Immature natural killer cell (primary cell): ENCODE measurements around the gene LAIR1. TPM values are rescaled to one million over a fixed set of nuclear protein-coding genes. Genes with fewer than 3 reads are reported as not detected.
A peak's percentile ranks its signal among the peaks of the same experiment; 100 is the strongest.
"Not testable (repeated sequence)": the region's sequence is repeated elsewhere in the genome, so short reads cannot be mapped to it uniquely, and the experiment has no call there.

ENCODE experiments used
- DNase-seq, 3 donors: peaks; one replicate each; pipeline ENCODE4 v3.0.0; 2022; ENCODE audit warnings: mixed read lengths in 1 of 3
- H3K27ac Mint-ChIP-seq, 6 donors: one replicate each; pipeline ENCODE4 v1.8.0; 2020; ENCODE audit warnings: mixed read lengths in 6 of 6, mild to moderate bottlenecking in 5 of 6, inconsistent platforms in 4 of 6, moderate library complexity in 3 of 6
- H3K27me3 Mint-ChIP-seq, 3 donors: one replicate each; pipeline ENCODE4 v1.8.0; 2020 to 2021; ENCODE audit warnings: low read depth in 3 of 3, mild to moderate bottlenecking in 3 of 3, mixed read lengths in 3 of 3, moderate library complexity in 3 of 3, inconsistent platforms in 1 of 3
- H3K36me3 Mint-ChIP-seq, 3 donors: one replicate each; pipeline ENCODE4 v1.8.0; 2020; ENCODE audit warnings: mixed read lengths in 3 of 3, inconsistent platforms in 2 of 3, mild to moderate bottlenecking in 2 of 3
- H3K4me1 Mint-ChIP-seq, 2 donors: one replicate each; pipeline ENCODE4 v1.8.0; 2020; ENCODE audit warnings: inconsistent platforms in 2 of 2, mild to moderate bottlenecking in 2 of 2, mixed read lengths in 2 of 2, moderate library complexity in 1 of 2
- H3K4me3 Mint-ChIP-seq, 5 donors: one replicate each; pipeline ENCODE4 v1.8.0; 2020; ENCODE audit warnings: mild to moderate bottlenecking in 5 of 5, mixed read lengths in 5 of 5, inconsistent platforms in 3 of 5, moderate library complexity in 3 of 5
- H3K9me3 Mint-ChIP-seq, 6 donors: one replicate each; pipeline ENCODE4 v1.8.0; 2020; ENCODE audit warnings: mild to moderate bottlenecking in 6 of 6, mixed read lengths in 6 of 6, inconsistent platforms in 4 of 6, moderate library complexity in 3 of 6
- polyA plus RNA-seq, 3 donors: library from polyadenylated mRNA; unstranded; fragments of 300-500 nt; fragmentation: Illumina TruSeq; gene quantifications; one replicate each; pipeline ENCODE4 v1.2.3, GENCODE V29; 2021

Gene LAIR1
- polyA plus RNA-seq, 3 donors from 2014 or later = 86.9 to 247 (median 126) TPM

DNA sequence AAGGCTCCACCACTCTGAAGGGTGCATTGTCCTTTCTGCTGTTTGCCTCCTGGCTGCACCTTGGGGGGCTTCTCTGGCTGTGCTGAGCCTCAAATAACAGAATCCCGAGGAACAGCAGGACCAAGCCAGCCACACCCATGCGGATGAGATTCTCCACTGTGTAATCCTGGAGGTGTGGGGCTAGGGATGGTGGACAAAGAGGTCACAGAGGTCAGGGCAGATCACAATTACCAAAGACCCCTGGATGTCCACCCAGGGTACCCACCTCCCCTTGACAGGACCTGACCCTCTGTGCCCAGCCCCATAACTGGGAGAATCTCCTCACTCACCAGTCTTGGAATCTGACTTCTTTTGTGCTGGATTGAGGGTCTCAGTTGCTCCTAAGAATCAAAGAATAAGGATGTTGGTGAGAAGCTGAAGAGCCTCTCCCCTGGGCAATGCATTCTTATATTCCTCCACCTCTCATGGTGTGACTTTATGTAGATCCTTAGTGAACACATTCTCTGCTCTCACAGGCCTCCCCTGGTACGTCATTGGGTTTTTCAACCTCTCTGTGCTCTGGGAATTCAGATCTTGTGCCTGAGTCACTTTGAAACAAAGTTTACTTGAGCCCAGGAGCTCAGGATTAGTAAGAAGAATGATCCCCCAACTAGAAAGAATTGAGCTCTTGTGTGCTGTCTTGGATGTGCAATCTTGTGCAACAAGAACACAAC lies 31.0 kb downstream of the LAIR1 start:
- H3K27ac Mint-ChIP-seq = no peak overlapping the region

DNA sequence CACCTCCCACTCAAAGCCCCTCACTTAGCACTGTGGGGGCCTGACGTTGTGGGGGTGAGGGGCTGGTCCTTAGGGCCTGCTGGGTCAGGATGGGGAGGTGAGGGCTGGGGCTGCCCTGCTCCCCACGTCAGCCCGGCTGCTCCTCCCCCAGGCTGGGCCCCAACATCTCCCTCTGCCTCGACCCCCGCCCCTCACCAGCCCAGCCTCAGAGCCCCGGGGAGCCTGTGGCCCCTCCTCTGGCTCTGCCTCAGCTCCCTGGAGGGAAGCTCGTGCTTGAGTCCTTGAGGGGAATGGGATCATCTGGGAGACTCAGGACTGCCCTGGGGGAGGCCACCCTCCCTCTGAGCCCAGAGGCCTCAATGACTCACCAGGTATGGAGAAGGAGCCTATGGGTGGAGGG lies 32.6 kb downstream of the LAIR1 start:
- no peaks in the 10 kb centered on the region for H3K36me3 Mint-ChIP-seq
- no peak overlapping the region for H3K4me3 Mint-ChIP-seq
- H3K27ac Mint-ChIP-seq = no peak overlapping the region
- no peaks in the 10 kb centered on the region for H3K9me3 Mint-ChIP-seq
- no peaks in the 10 kb centered on the region for H3K4me1 Mint-ChIP-seq
- H3K27me3 Mint-ChIP-seq = peaks cover 0 to 12% (median 2%) of the 10 kb centered on the region in 3 donors
- DNase-seq = no peak

More for the DNA sequence above, 31.0 kb downstream of the LAIR1 start:
- DNase-seq = no peak
- Mint-ChIP-seq H3K27me3 (peaks cover 0 to 12% (median 2%) of the 10 kb centered on the region in 3 donors), H3K4me1 (no peaks in the 10 kb centered on the region), H3K9me3 (no peaks in the 10 kb centered on the region), H3K4me3 (no peak overlapping the region), H3K36me3 (no peaks in the 10 kb centered on the region)

DNA sequence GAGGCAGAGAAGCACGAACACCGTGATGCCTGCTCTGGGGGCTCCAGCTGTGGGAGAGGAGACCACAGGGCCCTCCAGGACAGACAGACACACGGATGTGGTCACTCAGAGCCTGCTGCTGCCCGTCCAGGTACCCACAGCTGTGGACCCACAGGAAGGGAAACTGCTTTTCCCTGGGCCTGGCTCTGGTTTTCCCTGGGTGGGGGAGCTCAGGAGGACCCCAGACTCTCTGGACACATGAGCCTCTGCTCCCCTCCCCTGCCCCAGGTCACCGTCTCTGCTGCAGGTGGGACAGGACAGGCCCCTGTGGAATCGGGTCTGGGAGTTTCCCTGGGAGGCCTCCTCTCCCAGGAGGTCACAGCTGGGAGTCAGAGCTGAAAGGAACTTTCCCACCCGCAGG lies 33.1 kb downstream of the LAIR1 start:
- H3K9me3 Mint-ChIP-seq = no peaks in the 10 kb centered on the region
- no peak overlapping the region for H3K4me3 Mint-ChIP-seq
- no peaks in the 10 kb centered on the region for H3K36me3 Mint-ChIP-seq
- peaks cover 0 to 12% (median 2%) of the 10 kb centered on the region in 3 donors for H3K27me3 Mint-ChIP-seq
- no peaks in the 10 kb centered on the region for H3K4me1 Mint-ChIP-seq
- no peak for DNase-seq
- no peak overlapping the region for H3K27ac Mint-ChIP-seq

DNA sequence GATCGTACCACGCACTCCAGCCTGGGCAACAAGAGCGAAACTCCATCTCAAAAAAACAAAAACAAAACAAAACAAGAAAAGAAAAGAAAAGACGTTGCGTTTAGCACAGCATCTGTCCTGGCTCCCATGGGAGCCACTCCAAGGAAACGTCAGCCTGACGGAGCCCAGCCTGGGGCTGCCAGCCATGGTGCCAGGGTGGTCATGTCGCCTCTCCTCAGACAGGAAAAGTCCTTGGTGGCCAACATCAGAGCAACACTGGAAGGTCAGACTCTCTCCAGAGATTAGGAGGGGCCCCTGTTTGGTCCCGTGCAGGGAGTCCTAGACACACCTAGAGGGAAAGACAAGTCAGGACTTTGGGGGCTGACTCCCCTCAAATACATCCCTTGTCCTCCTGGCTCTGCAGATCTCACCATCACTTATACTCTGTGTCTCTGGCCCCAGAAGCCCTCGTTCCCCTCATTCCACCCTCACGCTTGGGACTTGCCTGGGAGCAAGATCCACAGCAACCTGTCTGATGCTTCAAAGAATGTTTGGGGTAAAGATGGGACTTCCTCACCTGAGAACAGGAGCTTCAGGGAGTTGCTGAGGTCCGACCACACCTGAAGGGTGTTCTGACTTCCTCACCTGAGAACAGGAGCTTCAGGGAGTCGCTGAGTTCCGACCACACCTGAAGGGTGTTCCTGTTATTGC lies 35.1 kb downstream of the LAIR1 start:
- no peaks in the 10 kb centered on the region for H3K36me3 Mint-ChIP-seq

DNA sequence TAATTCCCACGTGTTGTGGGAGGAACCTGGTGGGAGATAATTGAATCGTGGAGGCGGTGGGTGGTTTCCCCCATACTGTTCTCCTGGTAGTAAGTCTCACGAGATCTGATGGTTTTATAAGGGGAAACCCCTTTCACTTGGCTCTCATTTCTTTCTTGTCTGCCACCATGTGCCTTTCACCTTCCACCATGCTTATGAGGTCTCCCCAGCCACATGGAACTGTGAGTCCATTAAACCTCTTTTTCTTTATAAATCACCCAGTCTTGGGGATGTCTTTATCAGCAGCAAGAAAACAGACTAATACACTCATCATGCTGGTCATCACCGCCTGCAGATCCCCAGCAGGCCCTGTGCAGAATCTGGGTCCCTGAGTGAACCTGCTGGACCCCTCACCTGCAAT lies 36.0 kb downstream of the LAIR1 start:
- H3K27ac Mint-ChIP-seq = peak overlapping the region in 1 of 6 donors; percentile 50
- H3K4me1 Mint-ChIP-seq, H3K27me3 Mint-ChIP-seq, DNase-seq, H3K36me3 Mint-ChIP-seq, H3K9me3 Mint-ChIP-seq, H3K4me3 Mint-ChIP-seq: not testable (repeated sequence)

More for the DNA sequence above, 35.1 kb downstream of the LAIR1 start:
- no peaks in the 10 kb centered on the region for H3K4me1 Mint-ChIP-seq
- no peaks in the 10 kb centered on the region for H3K9me3 Mint-ChIP-seq
- DNase-seq = no peak
- H3K4me3 Mint-ChIP-seq = no peak overlapping the region
- H3K27ac Mint-ChIP-seq = no peak overlapping the region
- H3K27me3 Mint-ChIP-seq = peaks cover 0 to 5% (median 0%) of the 10 kb centered on the region in 3 donors

DNA sequence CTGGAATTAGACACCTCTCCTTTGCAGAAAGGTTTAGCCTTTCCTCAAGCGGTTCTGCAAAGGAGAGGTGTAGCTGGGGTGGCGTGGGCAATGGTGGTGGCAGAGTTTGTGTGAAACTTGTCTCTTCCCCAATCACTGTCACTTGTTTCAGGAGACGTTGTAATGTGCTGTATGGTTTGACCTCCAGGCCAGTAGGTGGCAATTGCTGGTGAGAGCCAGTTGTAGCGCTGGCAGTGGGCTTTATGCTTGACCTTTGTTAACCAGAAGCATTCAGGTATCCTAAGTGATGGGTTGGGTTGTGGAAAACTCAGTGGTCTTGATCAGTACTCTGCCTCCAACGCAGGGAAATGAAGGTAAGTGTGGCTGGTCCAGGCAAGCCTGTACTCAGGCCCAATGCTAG lies 39.1 kb downstream of the LAIR1 start:
- no peaks in the 10 kb centered on the region for H3K4me1 Mint-ChIP-seq
- no peak for DNase-seq
- H3K36me3 Mint-ChIP-seq = no peaks in the 10 kb centered on the region
- H3K27ac Mint-ChIP-seq = no peak overlapping the region
- no peaks in the 10 kb centered on the region for H3K9me3 Mint-ChIP-seq
- H3K27me3 Mint-ChIP-seq = peaks cover 2 to 8% (median 2%) of the 10 kb centered on the region in 3 donors
- no peak overlapping the region for H3K4me3 Mint-ChIP-seq

DNA sequence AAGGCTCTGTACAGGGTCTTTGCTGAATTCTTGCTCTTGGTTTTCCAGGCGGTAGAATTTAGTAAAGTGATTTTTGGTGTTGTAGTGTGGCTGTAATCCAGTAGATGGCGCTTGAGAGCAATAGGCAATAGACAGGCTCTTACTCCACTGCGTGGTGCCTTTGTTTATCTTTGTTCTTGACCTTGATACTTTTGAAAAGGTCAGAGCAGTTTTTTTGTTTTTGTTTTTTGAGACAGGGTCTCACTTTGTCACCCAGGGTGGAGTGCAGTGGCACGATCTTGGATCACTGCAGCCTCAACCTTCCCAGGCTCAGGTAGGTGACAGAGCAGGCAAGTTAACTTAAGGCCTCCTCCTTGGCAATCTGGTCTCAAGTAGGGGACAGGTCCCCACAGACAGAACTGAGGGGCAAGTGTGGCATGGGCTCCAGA lies 39.5 kb downstream of the LAIR1 start:
- Mint-ChIP-seq H3K27me3 (peaks cover 2 to 8% (median 4%) of the 10 kb centered on the region in 3 donors), H3K4me3 (no peak overlapping the region), H3K36me3 (no peaks in the 10 kb centered on the region), H3K27ac (no peak overlapping the region), H3K9me3 (no peaks in the 10 kb centered on the region), H3K4me1 (no peaks in the 10 kb centered on the region)
- peak; percentile 57 to 64 (median 61) for DNase-seq

DNA sequence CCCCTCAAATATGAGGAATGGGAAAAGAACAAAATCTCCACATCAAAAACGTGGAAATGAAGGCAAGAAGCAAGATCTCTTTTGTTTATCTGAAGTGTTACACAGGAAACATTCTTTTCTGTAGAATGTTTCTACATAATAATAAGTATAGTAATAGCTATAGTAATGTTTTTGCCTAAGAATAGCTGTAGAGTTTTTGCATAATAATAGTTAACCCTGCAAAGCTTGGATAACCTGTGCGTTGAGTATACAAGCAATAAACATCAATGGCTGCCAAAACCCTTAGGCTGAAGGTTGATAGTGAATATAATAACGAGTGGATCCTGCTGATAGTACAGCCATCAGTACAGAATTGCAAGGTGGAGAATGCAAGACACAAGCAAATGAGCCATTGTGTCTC lies 40.7 kb downstream of the LAIR1 start:
- Mint-ChIP-seq H3K4me3 (no peak overlapping the region), H3K4me1 (no peaks in the 10 kb centered on the region), H3K9me3 (no peaks in the 10 kb centered on the region), H3K27ac (no peak overlapping the region), H3K36me3 (no peaks in the 10 kb centered on the region), H3K27me3 (peaks cover 2 to 5% (median 2%) of the 10 kb centered on the region in 3 donors)
- no peak for DNase-seq

DNA sequence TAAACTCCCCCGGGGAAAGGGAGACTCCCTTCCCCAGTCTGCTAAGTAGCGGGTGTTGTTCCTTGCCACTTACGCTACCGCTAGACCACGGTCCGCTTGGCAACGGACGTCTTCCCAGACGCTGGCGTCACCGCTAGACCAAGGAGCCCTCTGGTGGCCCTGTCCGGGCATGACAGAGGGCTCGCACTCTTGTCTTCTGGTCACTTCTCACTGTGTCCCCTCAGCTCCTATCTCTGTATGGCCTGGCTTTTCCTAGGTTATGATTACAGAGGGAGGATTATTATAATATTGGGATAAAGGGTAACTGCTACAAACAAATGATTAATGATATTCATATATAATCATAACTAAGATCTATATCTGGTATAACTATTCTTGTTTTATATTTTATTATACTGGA lies 41.8 kb downstream of the LAIR1 start:
- not testable (repeated sequence) for DNase-seq, H3K4me1 Mint-ChIP-seq, H3K4me3 Mint-ChIP-seq

DNA sequence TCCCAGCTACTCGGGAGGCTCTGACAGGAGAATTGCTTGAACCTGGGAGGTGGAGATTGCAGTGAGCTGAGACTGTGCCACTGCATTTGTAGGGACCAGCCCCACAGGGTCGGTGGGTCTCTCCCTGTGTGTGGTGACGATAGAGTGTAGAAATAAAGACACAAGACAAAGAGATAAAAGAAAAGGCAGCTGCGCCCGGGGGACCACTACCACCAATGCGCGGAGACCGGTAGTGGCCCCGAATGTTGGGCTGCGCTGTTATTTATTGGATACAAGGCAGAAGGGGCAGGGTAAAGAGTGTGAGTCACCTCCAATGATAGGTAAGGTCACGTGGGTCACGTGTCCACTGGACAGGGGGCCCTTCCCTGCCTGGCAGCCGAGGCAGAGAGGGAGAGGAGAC lies 42.4 kb downstream of the LAIR1 start:
- not testable (repeated sequence) for H3K4me3 Mint-ChIP-seq, H3K4me1 Mint-ChIP-seq, DNase-seq, H3K36me3 Mint-ChIP-seq, H3K27ac Mint-ChIP-seq, H3K27me3 Mint-ChIP-seq, H3K9me3 Mint-ChIP-seq

More for the DNA sequence above, 41.8 kb downstream of the LAIR1 start:
- H3K9me3 Mint-ChIP-seq, H3K27me3 Mint-ChIP-seq, H3K27ac Mint-ChIP-seq, H3K36me3 Mint-ChIP-seq: not testable (repeated sequence)

DNA sequence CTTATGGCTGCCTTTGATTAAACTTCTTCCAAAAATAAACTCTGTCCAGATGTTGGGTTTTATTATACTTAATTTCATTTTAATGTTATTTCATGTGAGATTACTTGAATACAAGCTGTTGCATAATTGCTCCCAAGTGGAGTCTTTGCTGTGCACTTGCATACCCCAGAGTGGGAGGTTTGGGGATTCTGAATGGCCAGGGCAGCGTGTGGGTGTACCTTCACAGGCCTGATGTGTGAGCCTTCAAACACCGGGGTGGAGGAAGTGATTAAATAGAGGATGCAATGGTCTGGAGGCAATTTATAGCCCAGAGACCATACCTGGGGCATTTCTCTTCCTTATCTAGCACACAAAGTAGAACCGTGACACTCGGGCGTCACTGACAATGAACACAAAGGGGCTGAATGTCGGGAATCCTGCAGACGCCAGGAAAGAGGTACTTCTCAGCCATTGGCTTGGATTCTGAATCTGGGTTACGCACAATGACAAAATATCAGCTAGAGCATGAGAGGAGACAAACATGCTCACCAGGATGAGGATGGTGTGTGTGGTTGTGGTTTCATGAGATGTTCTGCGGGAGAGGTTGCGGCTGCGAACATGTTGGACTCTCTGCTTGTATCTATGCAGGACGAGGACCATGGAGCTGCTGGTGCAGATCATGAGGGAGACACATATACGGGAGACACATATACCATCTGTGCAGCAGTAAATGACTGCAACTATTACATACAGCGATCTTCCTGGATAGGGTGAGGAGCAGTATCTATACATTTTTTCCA lies 44.6 kb downstream of the LAIR1 start:
- H3K4me3 Mint-ChIP-seq = no peak overlapping the region
- H3K36me3 Mint-ChIP-seq = no peaks in the 10 kb centered on the region

DNA sequence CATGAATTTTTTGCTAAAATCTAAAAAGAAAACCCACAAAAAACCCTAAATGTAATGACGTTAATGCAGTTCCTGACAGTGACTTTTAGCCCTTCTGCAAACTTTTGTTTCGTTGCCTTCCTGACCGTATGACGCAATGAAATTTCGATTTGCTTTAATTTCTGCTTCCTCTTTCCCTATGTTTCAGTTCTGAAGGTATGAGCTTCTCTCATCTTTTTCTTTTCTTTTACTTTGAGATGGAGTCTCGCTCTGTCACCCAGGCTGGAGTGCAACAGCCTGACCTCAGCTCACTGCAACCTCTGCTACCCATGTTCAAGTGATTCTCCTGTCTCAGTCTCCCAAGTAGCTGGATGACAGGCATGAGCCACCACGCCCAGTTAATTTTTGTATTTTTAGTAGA lies 45.7 kb downstream of the LAIR1 start:
- H3K9me3 Mint-ChIP-seq = peaks cover 0 to 1% (median 0%) of the 10 kb centered on the region in 6 donors
- DNase-seq = no peak
- H3K27me3 Mint-ChIP-seq = peaks cover 5 to 12% (median 11%) of the 10 kb centered on the region in 3 donors
- no peaks in the 10 kb centered on the region for H3K36me3 Mint-ChIP-seq
- H3K4me1 Mint-ChIP-seq = no peaks in the 10 kb centered on the region
- no peak overlapping the region for H3K4me3 Mint-ChIP-seq
- H3K27ac Mint-ChIP-seq = no peak overlapping the region

More for the DNA sequence above, 44.6 kb downstream of the LAIR1 start:
- Mint-ChIP-seq H3K9me3 (peaks cover 0 to 1% (median 0%) of the 10 kb centered on the region in 6 donors), H3K27me3 (peaks cover 5 to 9% (median 8%) of the 10 kb centered on the region in 3 donors), H3K27ac (no peak overlapping the region), H3K4me1 (no peaks in the 10 kb centered on the region)
- no peak for DNase-seq

DNA sequence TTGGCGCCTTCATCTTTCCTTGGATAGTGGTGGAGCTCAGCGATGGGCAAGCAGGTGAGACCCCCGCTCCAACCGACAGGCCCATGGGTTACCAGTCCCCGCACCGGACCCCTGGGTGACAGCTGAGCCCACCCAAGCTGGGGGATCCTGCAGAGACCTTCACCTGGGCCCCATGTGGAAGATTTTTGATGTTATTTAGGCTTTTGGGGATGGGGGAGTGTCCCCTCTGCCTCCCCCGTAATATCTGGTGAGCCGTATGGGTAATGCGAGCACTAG lies 46.8 kb downstream of the LAIR1 start:
- Mint-ChIP-seq H3K27ac (no peak overlapping the region), H3K27me3 (peaks cover 4 to 15% (median 12%) of the 10 kb centered on the region in 3 donors), H3K9me3 (peaks cover 0 to 1% (median 0%) of the 10 kb centered on the region in 6 donors), H3K4me1 (no peaks in the 10 kb centered on the region), H3K36me3 (no peaks in the 10 kb centered on the region), H3K4me3 (no peak overlapping the region)
- no peak for DNase-seq
